ENCODE measurements around the gene C5. TPM values are rescaled to one million over a fixed set of nuclear protein-coding genes. Genes with fewer than 3 reads are reported as not detected.

The C5 gene
- total and polyA plus RNA-seq, 2 experiments from 2014 or later, result 0.31 TPM; not detected in 1

DNA sequence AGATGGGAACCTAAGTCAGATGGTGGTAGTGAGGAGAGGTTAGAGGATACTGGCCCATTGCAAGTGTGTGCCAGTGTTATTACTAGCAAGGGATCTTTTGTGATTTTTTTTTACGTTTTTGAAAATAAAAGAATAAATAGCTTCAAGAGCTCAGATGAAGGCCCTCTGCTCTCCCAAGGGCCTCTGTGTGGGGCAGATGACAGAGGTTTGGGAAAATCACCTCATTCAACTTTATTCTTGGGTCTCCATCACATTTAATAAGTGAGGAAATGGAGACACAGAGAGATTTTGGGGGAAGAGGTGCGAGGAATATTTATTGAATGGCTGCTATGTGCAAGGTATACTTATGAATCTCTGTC is 113.3 kb downstream of the C5 start:
- H3K27me3 Mint-ChIP-seq (ENCODE audit: insufficient read depth, low read depth, poor library complexity), result peaks cover 4% of the 10 kb centered on the region
- H3K79me2 ChIP-seq (replicated peaks; ENCODE audit: insufficient read depth), result no peaks in the 10 kb centered on the region
- no peak overlapping the region for H3K4me3 Mint-ChIP-seq
- H3K4me1 ChIP-seq (ENCODE audit: insufficient read depth), result peaks cover 3% of the 10 kb centered on the region; the same call in 1 of the 2 replicates
- no peak overlapping the region for H3K27ac Mint-ChIP-seq
- no peaks in the 10 kb centered on the region for H4K20me1 ChIP-seq (replicated peaks; ENCODE audit: insufficient read depth)
- no peak for TF ChIP-seq EZH2phosphoT487 (IDR thresholded peaks at IDR 0.05; ENCODE audit: unreplicated experiment)
- TF ChIP-seq ZNF114 (CRISPR knock-in tag; IDR thresholded peaks at IDR 0.05), result no peak
- TF ChIP-seq, protein P1, sequence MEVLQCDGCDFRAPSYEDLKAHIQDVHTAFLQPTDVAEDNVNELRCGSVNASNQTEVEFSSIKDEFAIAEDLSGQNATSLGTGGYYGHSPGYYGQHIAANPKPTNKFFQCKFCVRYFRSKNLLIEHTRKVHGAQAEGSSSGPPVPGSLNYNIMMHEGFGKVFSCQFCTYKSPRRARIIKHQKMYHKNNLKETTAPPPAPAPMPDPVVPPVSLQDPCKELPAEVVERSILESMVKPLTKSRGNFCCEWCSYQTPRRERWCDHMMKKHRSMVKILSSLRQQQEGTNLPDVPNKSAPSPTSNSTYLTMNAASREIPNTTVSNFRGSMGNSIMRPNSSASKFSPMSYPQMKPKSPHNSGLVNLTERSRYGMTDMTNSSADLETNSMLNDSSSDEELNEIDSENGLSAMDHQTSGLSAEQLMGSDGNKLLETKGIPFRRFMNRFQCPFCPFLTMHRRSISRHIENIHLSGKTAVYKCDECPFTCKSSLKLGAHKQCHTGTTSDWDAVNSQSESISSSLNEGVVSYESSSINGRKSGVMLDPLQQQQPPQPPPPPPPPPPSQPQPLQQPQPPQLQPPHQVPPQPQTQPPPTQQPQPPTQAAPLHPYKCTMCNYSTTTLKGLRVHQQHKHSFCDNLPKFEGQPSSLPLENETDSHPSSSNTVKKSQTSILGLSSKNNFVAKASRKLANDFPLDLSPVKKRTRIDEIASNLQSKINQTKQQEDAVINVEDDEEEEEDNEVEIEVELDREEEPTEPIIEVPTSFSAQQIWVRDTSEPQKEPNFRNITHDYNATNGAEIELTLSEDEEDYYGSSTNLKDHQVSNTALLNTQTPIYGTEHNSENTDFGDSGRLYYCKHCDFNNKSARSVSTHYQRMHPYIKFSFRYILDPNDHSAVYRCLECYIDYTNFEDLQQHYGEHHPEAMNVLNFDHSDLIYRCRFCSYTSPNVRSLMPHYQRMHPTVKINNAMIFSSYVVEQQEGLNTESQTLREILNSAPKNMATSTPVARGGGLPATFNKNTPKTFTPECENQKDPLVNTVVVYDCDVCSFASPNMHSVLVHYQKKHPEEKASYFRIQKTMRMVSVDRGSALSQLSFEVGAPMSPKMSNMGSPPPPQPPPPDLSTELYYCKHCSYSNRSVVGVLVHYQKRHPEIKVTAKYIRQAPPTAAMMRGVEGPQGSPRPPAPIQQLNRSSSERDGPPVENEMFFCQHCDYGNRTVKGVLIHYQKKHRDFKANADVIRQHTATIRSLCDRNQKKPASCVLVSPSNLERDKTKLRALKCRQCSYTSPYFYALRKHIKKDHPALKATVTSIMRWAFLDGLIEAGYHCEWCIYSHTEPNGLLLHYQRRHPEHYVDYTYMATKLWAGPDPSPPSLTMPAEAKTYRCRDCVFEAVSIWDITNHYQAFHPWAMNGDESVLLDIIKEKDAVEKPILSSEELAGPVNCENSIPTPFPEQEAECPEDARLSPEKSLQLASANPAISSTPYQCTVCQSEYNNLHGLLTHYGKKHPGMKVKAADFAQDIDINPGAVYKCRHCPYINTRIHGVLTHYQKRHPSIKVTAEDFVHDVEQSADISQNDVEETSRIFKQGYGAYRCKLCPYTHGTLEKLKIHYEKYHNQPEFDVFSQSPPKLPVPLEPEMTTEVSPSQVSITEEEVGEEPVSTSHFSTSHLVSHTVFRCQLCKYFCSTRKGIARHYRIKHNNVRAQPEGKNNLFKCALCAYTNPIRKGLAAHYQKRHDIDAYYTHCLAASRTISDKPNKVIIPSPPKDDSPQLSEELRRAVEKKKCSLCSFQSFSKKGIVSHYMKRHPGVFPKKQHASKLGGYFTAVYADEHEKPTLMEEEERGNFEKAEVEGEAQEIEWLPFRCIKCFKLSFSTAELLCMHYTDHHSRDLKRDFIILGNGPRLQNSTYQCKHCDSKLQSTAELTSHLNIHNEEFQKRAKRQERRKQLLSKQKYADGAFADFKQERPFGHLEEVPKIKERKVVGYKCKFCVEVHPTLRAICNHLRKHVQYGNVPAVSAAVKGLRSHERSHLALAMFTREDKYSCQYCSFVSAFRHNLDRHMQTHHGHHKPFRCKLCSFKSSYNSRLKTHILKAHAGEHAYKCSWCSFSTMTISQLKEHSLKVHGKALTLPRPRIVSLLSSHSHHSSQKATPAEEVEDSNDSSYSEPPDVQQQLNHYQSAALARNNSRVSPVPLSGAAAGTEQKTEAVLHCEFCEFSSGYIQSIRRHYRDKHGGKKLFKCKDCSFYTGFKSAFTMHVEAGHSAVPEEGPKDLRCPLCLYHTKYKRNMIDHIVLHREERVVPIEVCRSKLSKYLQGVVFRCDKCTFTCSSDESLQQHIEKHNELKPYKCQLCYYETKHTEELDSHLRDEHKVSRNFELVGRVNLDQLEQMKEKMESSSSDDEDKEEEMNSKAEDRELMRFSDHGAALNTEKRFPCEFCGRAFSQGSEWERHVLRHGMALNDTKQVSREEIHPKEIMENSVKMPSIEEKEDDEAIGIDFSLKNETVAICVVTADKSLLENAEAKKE (CRISPR knock-in tag; IDR thresholded peaks at IDR 0.05), result no peak
- TF ChIP-seq JUNB (IDR thresholded peaks at IDR 0.05; ENCODE audit: unreplicated experiment), result no peak
- no peak for TF ChIP-seq ETS1 (IDR thresholded peaks at IDR 0.05)
- TF ChIP-seq POLR2AphosphoS5 (IDR thresholded peaks at IDR 0.05; ENCODE audit: low read depth), result no peak
- no peak for TF ChIP-seq CREB1 (CRISPR knock-in tag; IDR thresholded peaks at IDR 0.05; ENCODE audit: low read depth)
- no peak for TF ChIP-seq EZH2 (IDR thresholded peaks at IDR 0.05; ENCODE audit: low read depth, unreplicated experiment)
- TF ChIP-seq NANOG (IDR thresholded peaks at IDR 0.05; ENCODE audit: borderline replicate concordance), result no peak
- no peak for TF ChIP-seq STAT1 (IDR thresholded peaks at IDR 0.05; ENCODE audit: unreplicated experiment)
- TF ChIP-seq CTCF (conservative IDR thresholded peaks at IDR 0.05; ENCODE audit: low read depth in 2 of 2), result no peak
- no peak for TF ChIP-seq REST (IDR thresholded peaks at IDR 0.05; ENCODE audit: unreplicated experiment)
- TF ChIP-seq ZNF331 (CRISPR knock-in tag; IDR thresholded peaks at IDR 0.05; ENCODE audit: low read depth), result no peak
- no peak overlapping the region for H3K4me2 ChIP-seq
- no peak overlapping the region for H3K4me3 ChIP-seq
- H3K36me3 ChIP-seq (ENCODE audit: insufficient read depth), result no peaks in the 10 kb centered on the region
- no peaks in the 10 kb centered on the region for H3K9me2 ChIP-seq (ENCODE audit: insufficient read depth)
- H3F3A ChIP-seq (replicated peaks; ENCODE audit: low read depth), result no peaks in the 10 kb centered on the region
- H3K4me1 Mint-ChIP-seq, result peaks cover 12% of the 10 kb centered on the region
- DNase-seq (ENCODE audit: low spot score) (no peak), ATAC-seq (no peak)
- H3K36me3 Mint-ChIP-seq (ENCODE audit: low read depth), result no peaks in the 10 kb centered on the region
- no peak overlapping the region for H3K27ac ChIP-seq (ENCODE audit: low read depth)
- no peaks in the 10 kb centered on the region for H3K27me3 ChIP-seq (ENCODE audit: insufficient read depth)
- no peak overlapping the region for H2AFZ ChIP-seq
- H3K9me3 Mint-ChIP-seq, result no peaks in the 10 kb centered on the region

All from GM23338 (cell line).